ENCODE data around the gene WDR82. TPM values are rescaled to one million over a fixed set of nuclear protein-coding genes. Genes with fewer than 3 reads are reported as not detected.

WDR82 gene
- total and polyA plus RNA-seq, 4 experiments from 2014 or later = 62.3 to 150 (median 146) TPM

DNA sequence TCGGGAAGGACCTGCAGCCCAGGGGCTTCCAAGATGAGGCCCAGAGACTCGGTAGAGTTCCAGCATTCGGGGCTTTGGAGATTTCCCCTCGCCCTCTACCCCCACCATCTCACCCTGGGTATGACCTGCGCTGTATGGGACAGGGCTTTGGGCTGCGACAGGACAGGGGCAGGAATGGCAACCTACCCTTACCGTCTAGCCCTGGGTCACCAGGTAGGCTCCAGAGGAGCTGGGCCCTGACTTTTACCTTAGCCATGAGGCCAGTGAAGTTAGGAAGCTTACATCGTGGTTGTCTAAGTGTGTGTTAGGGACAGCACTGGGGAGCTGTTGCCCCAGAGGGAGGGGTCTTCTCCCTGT lies 32.2 kb downstream of the WDR82 start:
- H3K9me3 Mint-ChIP-seq = no peaks in the 10 kb centered on the region
- Histone ChIP-seq H3K36me3 (ENCODE audit: insufficient read depth, low read length) (peaks cover 32% of the 10 kb centered on the region), H3K4me1 (ENCODE audit: insufficient read depth, low read length) (peaks cover 85% of the 10 kb centered on the region), H3K27me3 (ENCODE audit: insufficient read depth, low read length) (no peaks in the 10 kb centered on the region), H3K27ac (ENCODE audit: low read depth, low read length) (peak overlapping the region; percentile 90), H3K9me3 (ENCODE audit: control insufficient read depth in 1 of 2, low read length in 2 of 2) (no peaks in the 10 kb centered on the region), H3K4me3 (ENCODE audit: low read length in 2 of 2) (peak overlapping the region; percentile 88 to 95)
- ChIA-PET CTCF (ENCODE audit: partially characterized antibody) (interaction anchor here (0.7 to 31.1 kb wide), 4 partner anchors 13 to 93 kb away, joined by 3 to 684 read pairs (median 12); partner anchors contain the start of genes GLYCTK and WDR82), POLR2A (ENCODE audit: partially characterized antibody) (interaction anchor here (0.7 to 38.1 kb wide), 11 partner anchors 8 to 190 kb away, joined by 3 to 1950 read pairs (median 12); partner anchors contain the start of genes DUSP7, GLYCTK, TLR9 and TWF2)
- H3K4me3 Mint-ChIP-seq = peak overlapping the region; percentile 82 to 94 (median 90)
- H3K4me1 Mint-ChIP-seq = peaks cover 49 to 86% (median 69%) of the 10 kb centered on the region in 4 donors
- DNase-seq = peak in 1 of 5 donors; percentile 25
- H3K27ac Mint-ChIP-seq = peak overlapping the region; percentile 95 to 97 (median 96)
- H3K36me3 Mint-ChIP-seq = peaks cover 36 to 48% of the 10 kb centered on the region in 2 donors
- H3K27me3 Mint-ChIP-seq = no peaks in the 10 kb centered on the region
- intact Hi-C loops (cut with micrococcal nuclease) = no loop called here

DNA sequence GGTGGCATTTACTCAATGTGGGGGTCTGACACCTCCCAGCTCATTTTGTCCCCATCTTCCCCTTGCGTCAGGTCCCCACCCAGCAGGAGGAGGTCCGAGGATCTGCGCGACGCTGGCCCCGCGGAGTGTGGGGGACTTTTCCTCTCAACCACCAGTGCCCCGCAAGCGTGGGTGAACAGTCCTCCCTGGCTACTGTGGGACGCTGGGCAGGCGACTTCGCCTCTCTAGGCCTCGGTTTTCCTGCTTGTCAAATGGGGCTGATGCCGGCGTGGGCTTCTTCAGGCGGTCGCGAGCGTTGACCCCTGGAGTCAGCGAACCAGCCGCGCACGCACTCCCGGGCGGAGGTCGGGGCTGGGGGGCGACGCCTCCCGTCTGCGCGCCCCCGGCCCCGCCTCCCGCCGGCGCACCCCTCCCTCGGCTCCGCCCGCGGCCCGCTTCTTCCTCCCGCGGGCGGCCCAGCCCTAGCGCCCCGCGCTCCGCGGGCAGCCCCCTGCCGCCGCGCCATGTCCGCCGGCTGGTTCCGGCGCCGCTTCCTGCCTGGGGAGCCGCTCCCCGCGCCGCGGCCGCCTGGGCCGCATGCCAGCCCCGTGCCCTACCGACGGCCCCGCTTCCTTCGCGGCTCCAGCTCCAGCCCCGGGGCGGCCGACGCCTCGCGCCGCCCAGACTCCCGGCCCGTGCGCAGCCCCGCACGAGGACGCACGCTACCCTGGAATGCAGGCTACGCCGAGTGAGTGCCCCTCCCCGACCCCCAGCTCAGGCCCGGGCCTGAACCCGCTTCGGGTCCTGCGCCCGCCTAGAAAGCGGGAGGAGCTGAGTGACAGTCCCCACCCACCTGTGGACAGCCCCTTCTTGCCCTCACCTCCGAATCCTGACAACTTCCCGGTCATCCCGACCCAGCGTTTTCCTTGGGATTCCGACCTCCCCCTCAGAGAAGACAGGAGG lies 32.9 kb downstream of the WDR82 start, which contains the start of gene PPM1M:
TSS of gene PPM1M (plus strand) at position 438 of the 942 bp plus-strand sequence. CDS start at position 504, 66 bp downstream.
- Mint-ChIP-seq H3K9me3 (no peaks in the 10 kb centered on the region), H3K36me3 (peaks cover 34 to 46% of the 10 kb centered on the region in 2 donors), H3K4me1 (peaks cover 53 to 90% (median 72%) of the 10 kb centered on the region in 4 donors), H3K27me3 (no peaks in the 10 kb centered on the region), H3K4me3 (peak within 1 kb of the TSS; percentile 82 to 94 (median 90)), H3K27ac (peak within 1 kb of the TSS; percentile 95 to 97 (median 96))
- peak; percentile 71 to 84 (median 79) for DNase-seq
- Histone ChIP-seq H3K4me3 (ENCODE audit: low read length in 2 of 2) (peak within 1 kb of the TSS; percentile 88 to 95), H3K4me1 (ENCODE audit: insufficient read depth, low read length) (peaks cover 85% of the 10 kb centered on the region), H3K9me3 (ENCODE audit: control insufficient read depth in 1 of 2, low read length in 2 of 2) (no peaks in the 10 kb centered on the region), H3K36me3 (ENCODE audit: insufficient read depth, low read length) (peaks cover 29% of the 10 kb centered on the region), H3K27me3 (ENCODE audit: insufficient read depth, low read length) (no peaks in the 10 kb centered on the region), H3K27ac (ENCODE audit: low read depth, low read length) (peak within 1 kb of the TSS; percentile 90)
- ChIA-PET POLR2A (ENCODE audit: partially characterized antibody) (interaction anchor here (0.6 to 38.1 kb wide), 12 partner anchors 8 to 190 kb away, joined by 3 to 1950 read pairs (median 12); partner anchors contain the start of genes DUSP7, GLYCTK, TLR9 and TWF2), CTCF (ENCODE audit: partially characterized antibody) (interaction anchor here (1.7 to 31.1 kb wide), 6 partner anchors 6 to 93 kb away, joined by 3 to 684 read pairs (median 14); partner anchors contain the start of genes GLYCTK and WDR82)
- intact Hi-C loops (cut with micrococcal nuclease) = loop anchor here (1.0 kb wide), 1 partner anchor 8 kb away; no protein-coding TSS in a partner anchor

DNA sequence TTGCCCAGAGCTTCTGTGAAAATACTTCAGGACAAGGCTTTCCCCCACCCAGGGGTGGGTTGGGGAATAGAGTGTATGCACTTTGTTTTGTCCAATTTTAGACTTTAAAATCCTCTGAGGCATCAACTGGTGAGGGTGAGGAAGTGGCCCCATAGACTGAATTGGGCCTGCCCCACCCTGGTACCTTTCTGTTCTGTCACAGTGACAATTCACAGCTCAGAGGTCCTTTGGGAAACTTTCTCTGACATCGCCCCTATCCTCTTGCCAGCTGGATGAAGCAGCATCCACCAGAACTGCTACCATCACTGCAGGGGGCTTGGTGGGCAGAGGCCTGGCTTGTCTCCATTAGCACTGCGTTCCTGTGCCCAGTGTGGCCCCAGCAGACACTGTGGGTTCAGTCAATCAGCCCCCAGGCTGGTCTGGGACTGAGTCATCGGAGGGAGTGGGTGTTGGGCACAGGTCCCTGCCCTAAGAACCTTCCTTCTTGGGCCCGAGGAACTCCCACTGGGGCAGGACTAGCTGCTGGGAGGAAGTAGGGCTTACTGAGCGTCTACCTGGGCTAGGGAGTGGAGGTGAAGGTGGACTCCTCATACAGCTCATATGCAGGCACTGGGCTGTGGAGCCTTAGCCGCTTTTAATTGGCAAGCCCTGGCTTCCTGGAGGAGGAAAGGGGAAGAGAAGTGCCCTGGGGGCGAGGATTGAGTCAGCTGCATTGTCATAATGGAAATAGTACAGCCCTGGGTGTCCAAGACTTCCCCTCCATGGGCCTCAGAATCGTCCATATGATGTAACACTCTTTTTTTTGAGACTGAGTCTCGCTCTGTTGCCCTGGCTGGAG lies 34.4 kb downstream of the WDR82 start:
- intact Hi-C loops (cut with micrococcal nuclease) = no loop called here
- H3K27me3 Mint-ChIP-seq = no peaks in the 10 kb centered on the region
- H3K27ac ChIP-seq (ENCODE audit: low read depth, low read length) = peak overlapping the region; percentile 90
- peaks cover 13% of the 10 kb centered on the region for H3K36me3 ChIP-seq (ENCODE audit: insufficient read depth, low read length)
- peak overlapping the region; percentile 92 to 97 (median 95) for H3K27ac Mint-ChIP-seq
- H3K9me3 Mint-ChIP-seq = no peaks in the 10 kb centered on the region
- H3K4me3 Mint-ChIP-seq = peak overlapping the region; percentile 75 to 87 (median 82)
- ChIA-PET CTCF (ENCODE audit: partially characterized antibody) (interaction anchor here (0.8 to 31.1 kb wide), 7 partner anchors 8 to 95 kb away, joined by 3 to 684 read pairs (median 12); partner anchors contain the start of genes GLYCTK and WDR82), POLR2A (ENCODE audit: partially characterized antibody) (interaction anchor here (0.7 to 38.1 kb wide), 6 partner anchors 10 to 37 kb away, joined by 3 to 1950 read pairs (median 19); partner anchors contain the start of genes GLYCTK, TLR9 and WDR82)
- no peaks in the 10 kb centered on the region for H3K27me3 ChIP-seq (ENCODE audit: insufficient read depth, low read length)
- H3K4me1 Mint-ChIP-seq = peaks cover 49 to 90% (median 69%) of the 10 kb centered on the region in 4 donors
- peaks cover 20 to 38% of the 10 kb centered on the region in 2 donors for H3K36me3 Mint-ChIP-seq
- H3K4me3 ChIP-seq (ENCODE audit: low read length in 2 of 2) = no peak overlapping the region
- H3K9me3 ChIP-seq (ENCODE audit: control insufficient read depth in 1 of 2, low read length in 2 of 2) = no peaks in the 10 kb centered on the region
- peak in 1 of 5 donors; percentile 69 for DNase-seq
- peaks cover 79% of the 10 kb centered on the region for H3K4me1 ChIP-seq (ENCODE audit: insufficient read depth, low read length)

DNA sequence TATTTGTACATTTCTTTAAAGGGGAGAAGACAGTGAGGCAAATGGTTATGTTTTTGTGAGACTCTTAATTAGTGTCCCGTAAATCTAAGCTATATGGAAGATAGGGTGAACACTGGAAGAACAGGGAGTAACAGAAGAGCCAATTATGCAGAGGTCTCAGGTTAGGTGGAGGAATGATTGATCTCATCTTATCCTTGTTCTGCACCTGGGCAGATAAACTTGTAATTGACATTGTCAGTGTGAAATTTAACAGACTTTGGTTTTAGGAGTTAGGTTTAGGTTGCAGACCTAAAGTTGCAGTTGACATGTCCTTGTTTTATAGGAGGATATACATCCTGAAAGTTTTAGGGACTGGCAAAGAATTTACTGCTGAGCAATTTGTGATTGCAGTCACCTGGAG lies 36.4 kb downstream of the WDR82 start:
- Mint-ChIP-seq H3K27me3 (no peaks in the 10 kb centered on the region), H3K27ac (peak overlapping the region; percentile 75 to 94 (median 82)), H3K4me1 (peaks cover 44 to 88% (median 64%) of the 10 kb centered on the region in 4 donors), H3K4me3 (peak overlapping the region in 3 of 8 donors; percentile 3 to 45 (median 10)), H3K9me3 (no peaks in the 10 kb centered on the region), H3K36me3 (peaks cover 7 to 25% of the 10 kb centered on the region in 2 donors)
- Histone ChIP-seq H3K27me3 (ENCODE audit: insufficient read depth, low read length) (no peaks in the 10 kb centered on the region), H3K27ac (ENCODE audit: low read depth, low read length) (peak overlapping the region; percentile 15), H3K4me1 (ENCODE audit: insufficient read depth, low read length) (peaks cover 74% of the 10 kb centered on the region), H3K9me3 (ENCODE audit: control insufficient read depth in 1 of 2, low read length in 2 of 2) (no peaks in the 10 kb centered on the region), H3K4me3 (ENCODE audit: low read length in 2 of 2) (no peak overlapping the region), H3K36me3 (ENCODE audit: insufficient read depth, low read length) (no peaks in the 10 kb centered on the region)
- no peak for DNase-seq
- ChIA-PET CTCF (ENCODE audit: partially characterized antibody) (interaction anchor here (6.3 to 31.1 kb wide), 2 partner anchors 10 to 36 kb away, joined by 74 to 684 read pairs; partner anchors contain the start of genes GLYCTK and WDR82), POLR2A (ENCODE audit: partially characterized antibody) (interaction anchor here (1.0 to 38.1 kb wide), 4 partner anchors 10 to 39 kb away, joined by 3 to 1950 read pairs (median 117); partner anchors contain the start of genes GLYCTK and WDR82)
- intact Hi-C loops (cut with micrococcal nuclease) = no loop called here

DNA sequence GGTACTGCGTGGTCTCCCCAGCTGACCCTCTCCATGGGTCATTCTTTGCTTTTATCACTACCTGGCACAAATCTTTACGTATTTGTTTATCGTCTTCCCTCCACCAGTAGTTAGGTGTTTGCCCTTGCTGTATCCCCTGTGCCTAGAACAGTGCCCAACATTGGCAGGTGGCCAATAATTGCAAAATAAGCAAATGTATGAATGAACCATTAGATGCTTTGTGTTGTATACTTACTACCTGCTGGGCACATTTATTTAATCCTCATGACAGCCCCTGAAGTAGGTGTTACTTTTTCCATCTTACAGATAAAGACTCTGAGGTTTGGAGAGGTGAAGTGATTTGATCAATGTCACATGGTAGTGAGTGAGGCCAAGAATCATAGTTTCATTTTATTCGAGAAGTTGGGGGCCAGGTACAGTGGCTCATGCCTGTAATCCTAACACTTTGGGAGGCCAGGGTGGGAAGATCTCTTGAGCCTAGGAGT lies 37.5 kb downstream of the WDR82 start:
- H3K27ac ChIP-seq (ENCODE audit: low read depth, low read length) = peak overlapping the region; percentile 92
- peak overlapping the region; percentile 82 to 98 (median 93) for H3K27ac Mint-ChIP-seq
- DNase-seq = peak in 2 of 5 donors; percentile 28 to 43
- peaks cover 0 to 17% of the 10 kb centered on the region in 2 donors for H3K36me3 Mint-ChIP-seq
- no peaks in the 10 kb centered on the region for H3K9me3 ChIP-seq (ENCODE audit: control insufficient read depth in 1 of 2, low read length in 2 of 2)
- H3K27me3 Mint-ChIP-seq = no peaks in the 10 kb centered on the region
- H3K4me3 Mint-ChIP-seq = peak overlapping the region; percentile 93 to 99 (median 97)
- peaks cover 74% of the 10 kb centered on the region for H3K4me1 ChIP-seq (ENCODE audit: insufficient read depth, low read length)
- intact Hi-C loops (cut with micrococcal nuclease) = no loop called here
- no peak overlapping the region for H3K4me3 ChIP-seq (ENCODE audit: low read length in 2 of 2)
- peaks cover 44 to 88% (median 64%) of the 10 kb centered on the region in 4 donors for H3K4me1 Mint-ChIP-seq
- POLR2A ChIA-PET (ENCODE audit: partially characterized antibody) = interaction anchor here (1.1 to 38.1 kb wide), 9 partner anchors 7 to 171 kb away, joined by 4 to 1950 read pairs (median 18); partner anchors contain the start of genes GLYCTK, PPM1M, TLR9 and WDR82
- no peaks in the 10 kb centered on the region for H3K9me3 Mint-ChIP-seq
- no peaks in the 10 kb centered on the region for H3K36me3 ChIP-seq (ENCODE audit: insufficient read depth, low read length)
- CTCF ChIA-PET (ENCODE audit: partially characterized antibody) = interaction anchor here (1.0 to 31.1 kb wide), 9 partner anchors 9 to 98 kb away, joined by 3 to 684 read pairs (median 9); partner anchors contain the start of genes GLYCTK, TLR9 and WDR82
- H3K27me3 ChIP-seq (ENCODE audit: insufficient read depth, low read length) = no peaks in the 10 kb centered on the region
